ENCODE measurements around the gene CCDC146. TPM values are rescaled to one million over a fixed set of nuclear protein-coding genes. Genes with fewer than 3 reads are reported as not detected.
A peak's percentile ranks its signal among the peaks of the same experiment; 100 is the strongest.

CCDC146 gene
- total and polyA plus RNA-seq, 2 donors = 8.7 to 15.6 TPM

- DNase-seq (ENCODE audit: low read depth in 6 of 9, low spot score in 9 of 9) = no peak
- 97% methylated on average over 7 of the region's 7 CpGs for WGBS
- H3K27ac ChIP-seq (ENCODE audit: low read depth in 1 of 2, low read length in 1 of 2) = no peak overlapping the region
Observed at GRCh38 chr7:77245015-77245755, 122.8 kb downstream of the CCDC146 start.

GRCh38 chr7:77246026-77246640 is 123.7 kb downstream of the CCDC146 start:
- Histone ChIP-seq H3K4me3 (ENCODE audit: low read length in 2 of 2) (no peak overlapping the region), H3K4me1 (ENCODE audit: control insufficient read depth in 2 of 2, insufficient read depth in 2 of 2, low read length in 2 of 2) (peaks cover 0 to 3% of the 10 kb centered on the region in 2 donors), H3K9me3 (ENCODE audit: control insufficient read depth in 2 of 2, insufficient read depth in 1 of 2, low read length in 1 of 2) (no peaks in the 10 kb centered on the region), H3K27me3 (ENCODE audit: control insufficient read depth in 2 of 2, insufficient read depth in 1 of 2, low read length in 1 of 2) (no peaks in the 10 kb centered on the region), H3K27ac (ENCODE audit: low read depth in 1 of 2, low read length in 1 of 2) (no peak overlapping the region), H3K36me3 (ENCODE audit: control insufficient read depth in 2 of 2, insufficient read depth in 2 of 2, low read length in 1 of 2) (no peaks in the 10 kb centered on the region)
- no peak for DNase-seq (ENCODE audit: low read depth in 6 of 9, low spot score in 9 of 9)
- WGBS = 86% methylated on average over 5 of the region's 5 CpGs

More at GRCh38 chr7:77245015-77245755, 122.8 kb downstream of the CCDC146 start:
- Histone ChIP-seq H3K9me3 (ENCODE audit: control insufficient read depth in 2 of 2, insufficient read depth in 1 of 2, low read length in 1 of 2) (no peaks in the 10 kb centered on the region), H3K4me1 (ENCODE audit: control insufficient read depth in 2 of 2, insufficient read depth in 2 of 2, low read length in 2 of 2) (peaks cover 0 to 3% of the 10 kb centered on the region in 2 donors), H3K4me3 (ENCODE audit: low read length in 2 of 2) (no peak overlapping the region), H3K27me3 (ENCODE audit: control insufficient read depth in 2 of 2, insufficient read depth in 1 of 2, low read length in 1 of 2) (no peaks in the 10 kb centered on the region), H3K36me3 (ENCODE audit: control insufficient read depth in 2 of 2, insufficient read depth in 2 of 2, low read length in 1 of 2) (no peaks in the 10 kb centered on the region)

- H3K9me3 ChIP-seq (ENCODE audit: control insufficient read depth in 2 of 2, insufficient read depth in 1 of 2, low read length in 1 of 2) = no peaks in the 10 kb centered on the region
- H3K4me3 ChIP-seq (ENCODE audit: low read length in 2 of 2) = no peak overlapping the region
- no peaks in the 10 kb centered on the region for H3K4me1 ChIP-seq (ENCODE audit: control insufficient read depth in 2 of 2, insufficient read depth in 2 of 2, low read length in 2 of 2)
- H3K27me3 ChIP-seq (ENCODE audit: control insufficient read depth in 2 of 2, insufficient read depth in 1 of 2, low read length in 1 of 2) = no peaks in the 10 kb centered on the region
- DNase-seq (ENCODE audit: low read depth in 6 of 9, low spot score in 9 of 9) = peak in 8 of 9 donors; percentile 45 to 81 (median 59)
- WGBS = 33% methylated on average over 3 of the region's 3 CpGs
- no peak overlapping the region for H3K27ac ChIP-seq (ENCODE audit: low read depth in 1 of 2, low read length in 1 of 2)
- H3K36me3 ChIP-seq (ENCODE audit: control insufficient read depth in 2 of 2, insufficient read depth in 2 of 2, low read length in 1 of 2) = no peaks in the 10 kb centered on the region
Observed at GRCh38 chr7:77247206-77247850, 124.9 kb downstream of the CCDC146 start.

GRCh38 chr7:77248154-77248553 is 125.7 kb downstream of the CCDC146 start:
- Histone ChIP-seq H3K27ac (ENCODE audit: low read depth in 1 of 2, low read length in 1 of 2) (no peak overlapping the region), H3K36me3 (ENCODE audit: control insufficient read depth in 2 of 2, insufficient read depth in 2 of 2, low read length in 1 of 2) (no peaks in the 10 kb centered on the region), H3K4me3 (ENCODE audit: low read length in 2 of 2) (no peak overlapping the region), H3K27me3 (ENCODE audit: control insufficient read depth in 2 of 2, insufficient read depth in 1 of 2, low read length in 1 of 2) (no peaks in the 10 kb centered on the region), H3K4me1 (ENCODE audit: control insufficient read depth in 2 of 2, insufficient read depth in 2 of 2, low read length in 2 of 2) (no peaks in the 10 kb centered on the region), H3K9me3 (ENCODE audit: control insufficient read depth in 2 of 2, insufficient read depth in 1 of 2, low read length in 1 of 2) (no peaks in the 10 kb centered on the region)
- 98% methylated on average over 3 of the region's 3 CpGs for WGBS
- DNase-seq (ENCODE audit: low read depth in 6 of 9, low spot score in 9 of 9) = no peak

GRCh38 chr7:77252506-77252905 is 130.1 kb downstream of the CCDC146 start:
- no peak overlapping the region for H3K27ac ChIP-seq (ENCODE audit: low read depth in 1 of 2, low read length in 1 of 2)
- DNase-seq (ENCODE audit: low read depth in 6 of 9, low spot score in 9 of 9) = no peak
- no peaks in the 10 kb centered on the region for H3K36me3 ChIP-seq (ENCODE audit: control insufficient read depth in 2 of 2, insufficient read depth in 2 of 2, low read length in 1 of 2)
- H3K4me3 ChIP-seq (ENCODE audit: low read length in 2 of 2) = no peak overlapping the region
- 97% methylated on average over 5 of the region's 5 CpGs for WGBS
- no peaks in the 10 kb centered on the region for H3K9me3 ChIP-seq (ENCODE audit: control insufficient read depth in 2 of 2, insufficient read depth in 1 of 2, low read length in 1 of 2)
- no peaks in the 10 kb centered on the region for H3K27me3 ChIP-seq (ENCODE audit: control insufficient read depth in 2 of 2, insufficient read depth in 1 of 2, low read length in 1 of 2)
- no peaks in the 10 kb centered on the region for H3K4me1 ChIP-seq (ENCODE audit: control insufficient read depth in 2 of 2, insufficient read depth in 2 of 2, low read length in 2 of 2)

- H3K36me3 ChIP-seq (ENCODE audit: control insufficient read depth in 2 of 2, insufficient read depth in 2 of 2, low read length in 1 of 2) = no peaks in the 10 kb centered on the region
- no peak for DNase-seq (ENCODE audit: low read depth in 6 of 9, low spot score in 9 of 9)
- no peaks in the 10 kb centered on the region for H3K4me1 ChIP-seq (ENCODE audit: control insufficient read depth in 2 of 2, insufficient read depth in 2 of 2, low read length in 2 of 2)
- H3K27ac ChIP-seq (ENCODE audit: low read depth in 1 of 2, low read length in 1 of 2) = no peak overlapping the region
- no peak overlapping the region for H3K4me3 ChIP-seq (ENCODE audit: low read length in 2 of 2)
- no peaks in the 10 kb centered on the region for H3K27me3 ChIP-seq (ENCODE audit: control insufficient read depth in 2 of 2, insufficient read depth in 1 of 2, low read length in 1 of 2)
- 96% methylated on average over 3 of the region's 3 CpGs for WGBS
- no peaks in the 10 kb centered on the region for H3K9me3 ChIP-seq (ENCODE audit: control insufficient read depth in 2 of 2, insufficient read depth in 1 of 2, low read length in 1 of 2)
Observed at GRCh38 chr7:77253151-77253550, 130.7 kb downstream of the CCDC146 start.

- Histone ChIP-seq H3K36me3 (ENCODE audit: control insufficient read depth in 2 of 2, insufficient read depth in 2 of 2, low read length in 1 of 2) (no peaks in the 10 kb centered on the region), H3K4me3 (ENCODE audit: low read length in 2 of 2) (no peak overlapping the region), H3K27ac (ENCODE audit: low read depth in 1 of 2, low read length in 1 of 2) (no peak overlapping the region), H3K9me3 (ENCODE audit: control insufficient read depth in 2 of 2, insufficient read depth in 1 of 2, low read length in 1 of 2) (no peaks in the 10 kb centered on the region), H3K4me1 (ENCODE audit: control insufficient read depth in 2 of 2, insufficient read depth in 2 of 2, low read length in 2 of 2) (no peaks in the 10 kb centered on the region), H3K27me3 (ENCODE audit: control insufficient read depth in 2 of 2, insufficient read depth in 1 of 2, low read length in 1 of 2) (no peaks in the 10 kb centered on the region)
- no peak for DNase-seq (ENCODE audit: low read depth in 6 of 9, low spot score in 9 of 9)
Observed at GRCh38 chr7:77254429-77254828, 132.0 kb downstream of the CCDC146 start.

- Histone ChIP-seq H3K4me3 (ENCODE audit: low read length in 2 of 2) (no peak overlapping the region), H3K27ac (ENCODE audit: low read depth in 1 of 2, low read length in 1 of 2) (no peak overlapping the region), H3K36me3 (ENCODE audit: control insufficient read depth in 2 of 2, insufficient read depth in 2 of 2, low read length in 1 of 2) (no peaks in the 10 kb centered on the region), H3K9me3 (ENCODE audit: control insufficient read depth in 2 of 2, insufficient read depth in 1 of 2, low read length in 1 of 2) (no peaks in the 10 kb centered on the region), H3K4me1 (ENCODE audit: control insufficient read depth in 2 of 2, insufficient read depth in 2 of 2, low read length in 2 of 2) (no peaks in the 10 kb centered on the region), H3K27me3 (ENCODE audit: control insufficient read depth in 2 of 2, insufficient read depth in 1 of 2, low read length in 1 of 2) (no peaks in the 10 kb centered on the region)
- 93% methylated on average over 2 of the region's 2 CpGs for WGBS
- no peak for DNase-seq (ENCODE audit: low read depth in 6 of 9, low spot score in 9 of 9)
Observed at GRCh38 chr7:77254915-77255314, 132.5 kb downstream of the CCDC146 start.

- no peak overlapping the region for H3K4me3 ChIP-seq (ENCODE audit: low read length in 2 of 2)
- 98% methylated on average over 1 of the region's 1 CpG for WGBS
- no peaks in the 10 kb centered on the region for H3K9me3 ChIP-seq (ENCODE audit: control insufficient read depth in 2 of 2, insufficient read depth in 1 of 2, low read length in 1 of 2)
- H3K36me3 ChIP-seq (ENCODE audit: control insufficient read depth in 2 of 2, insufficient read depth in 2 of 2, low read length in 1 of 2) = no peaks in the 10 kb centered on the region
- no peaks in the 10 kb centered on the region for H3K4me1 ChIP-seq (ENCODE audit: control insufficient read depth in 2 of 2, insufficient read depth in 2 of 2, low read length in 2 of 2)
- DNase-seq (ENCODE audit: low read depth in 6 of 9, low spot score in 9 of 9) = no peak
- no peaks in the 10 kb centered on the region for H3K27me3 ChIP-seq (ENCODE audit: control insufficient read depth in 2 of 2, insufficient read depth in 1 of 2, low read length in 1 of 2)
- H3K27ac ChIP-seq (ENCODE audit: low read depth in 1 of 2, low read length in 1 of 2) = no peak overlapping the region
Observed at GRCh38 chr7:77258014-77258413, 135.6 kb downstream of the CCDC146 start.
